Activated CD4-positive, CD25-positive, alpha-beta regulatory T cell treated with anti-CD3 and anti-CD28 coated beads, Interleukin-2, amount 50 U/mL, for 16 hours (primary cell): ENCODE data around the gene MYCN.

Experiments
- DNase-seq: peaks from one replicate; pipeline ENCODE4 v3.0.0-alpha.2; 2020; ENCODE audit warnings: low read depth, low spot score

MYCN gene

DNA sequence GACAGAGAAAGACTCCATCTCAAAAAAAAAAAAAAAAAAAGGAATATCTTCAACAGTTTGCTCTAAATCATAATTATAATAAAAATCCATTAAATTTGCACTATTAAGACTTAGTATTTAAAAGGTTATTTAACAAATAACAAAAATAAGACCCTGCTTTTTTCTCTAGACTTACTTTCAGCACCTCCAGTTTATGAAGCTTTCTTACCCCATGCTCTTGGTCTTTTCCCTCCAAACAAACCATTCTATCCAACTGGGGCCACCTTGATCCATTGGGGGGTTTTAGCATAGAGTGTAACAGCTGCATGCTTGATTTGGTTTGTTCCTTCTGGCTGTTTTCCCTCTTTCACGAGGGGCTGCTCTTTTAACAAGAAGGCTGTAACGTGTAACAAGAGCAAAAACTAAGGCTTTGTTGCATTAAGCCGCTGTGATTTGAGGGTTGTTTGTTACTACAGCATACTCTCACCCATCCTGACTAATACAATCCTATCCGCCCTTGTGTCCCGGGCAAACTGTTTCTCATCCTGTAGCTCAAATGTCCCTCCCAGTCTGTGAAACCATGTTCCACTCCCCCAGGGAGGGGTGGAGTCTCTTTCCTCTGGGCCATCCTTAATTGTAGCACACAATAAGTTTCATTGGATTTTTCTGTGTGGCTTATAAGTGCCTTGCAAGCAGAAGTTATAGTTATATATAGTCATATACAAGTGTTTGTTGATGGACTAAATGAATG, 9.6 kb upstream of the MYCN start:
- no peak for DNase-seq

DNA sequence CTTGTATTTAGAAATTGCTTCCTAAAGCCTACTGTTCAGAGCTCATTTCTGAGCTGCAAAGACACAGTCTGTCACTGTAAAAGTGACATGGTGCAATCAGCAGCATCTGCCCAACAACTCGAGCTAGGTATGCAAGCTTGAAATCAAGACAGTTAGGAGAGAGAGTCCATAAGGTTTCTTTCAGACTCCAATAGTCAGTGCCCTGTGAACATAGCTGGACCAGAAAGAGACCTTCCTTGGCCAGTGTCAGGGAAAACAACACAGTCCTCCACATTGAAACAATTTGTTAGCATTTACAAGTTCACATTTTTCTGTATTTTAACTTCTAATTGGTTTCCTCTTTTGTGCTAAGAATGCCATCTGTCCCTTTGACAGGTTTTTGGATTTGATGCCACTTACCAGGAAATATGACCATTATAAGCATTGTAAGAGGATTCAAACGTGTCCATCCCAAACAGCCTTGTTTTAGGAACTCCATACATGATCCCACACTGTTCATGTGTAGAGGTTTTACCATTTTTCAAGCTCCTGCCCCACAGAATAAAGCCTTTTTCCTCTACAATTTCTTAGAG, 8.9 kb upstream of the MYCN start:
- no peak for DNase-seq

DNA sequence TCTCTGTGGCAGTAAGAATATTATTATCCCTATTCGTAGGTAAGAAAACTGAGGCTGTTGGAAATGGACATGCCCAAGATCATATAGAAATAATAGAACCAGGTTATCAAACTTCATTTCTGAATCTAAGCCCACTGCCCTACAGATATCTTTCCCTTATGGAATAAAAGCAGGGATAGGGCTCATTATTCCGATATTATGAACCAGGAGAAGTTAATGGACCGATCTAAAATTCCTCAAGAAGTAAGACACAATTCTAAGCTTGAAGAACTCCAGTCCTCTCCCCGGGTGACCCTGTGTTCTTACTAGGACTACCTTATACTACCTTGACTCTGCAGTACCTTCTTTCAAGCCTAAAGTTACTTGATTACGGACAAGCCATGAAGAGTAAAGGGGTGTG, 8.4 kb upstream of the MYCN start:
- no peak for DNase-seq

DNA sequence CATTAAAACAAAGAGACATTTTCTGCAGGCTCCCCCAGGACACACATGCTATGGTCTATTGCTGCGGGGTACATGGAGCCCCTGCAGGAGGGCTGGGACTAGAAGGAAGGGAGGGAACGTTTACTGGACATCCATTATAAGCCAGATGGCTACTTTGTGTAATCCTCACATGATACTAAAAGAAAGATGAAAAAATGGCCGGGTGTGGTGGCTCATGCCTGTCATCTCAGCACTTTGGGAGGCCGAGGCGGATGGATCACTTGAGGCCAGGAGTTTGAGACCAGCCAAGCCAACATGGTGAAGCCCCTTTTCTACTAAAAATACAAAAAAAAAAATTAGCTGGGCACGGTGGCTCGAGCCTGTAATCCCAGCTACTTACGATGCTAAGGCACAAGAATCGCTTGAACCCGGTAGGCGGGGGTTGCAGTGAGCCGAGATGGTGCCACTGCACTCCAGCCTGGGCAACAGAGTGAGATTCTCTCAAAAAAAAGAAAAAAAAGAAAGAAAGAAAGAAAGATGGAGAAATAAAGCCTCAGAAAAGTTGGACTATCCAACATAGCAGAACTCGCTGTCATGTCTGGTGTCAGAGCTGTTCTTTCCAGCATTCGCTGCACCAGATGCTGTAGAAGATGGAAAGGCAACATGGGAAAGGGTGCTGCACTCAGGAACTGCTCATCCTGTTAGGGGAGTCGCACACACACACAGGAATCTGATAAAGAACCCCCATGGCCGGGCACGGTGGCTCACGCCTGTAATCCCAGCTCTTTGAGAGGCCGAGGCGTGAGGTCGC, 7.8 kb upstream of the MYCN start:
- DNase-seq, result no peak

DNA sequence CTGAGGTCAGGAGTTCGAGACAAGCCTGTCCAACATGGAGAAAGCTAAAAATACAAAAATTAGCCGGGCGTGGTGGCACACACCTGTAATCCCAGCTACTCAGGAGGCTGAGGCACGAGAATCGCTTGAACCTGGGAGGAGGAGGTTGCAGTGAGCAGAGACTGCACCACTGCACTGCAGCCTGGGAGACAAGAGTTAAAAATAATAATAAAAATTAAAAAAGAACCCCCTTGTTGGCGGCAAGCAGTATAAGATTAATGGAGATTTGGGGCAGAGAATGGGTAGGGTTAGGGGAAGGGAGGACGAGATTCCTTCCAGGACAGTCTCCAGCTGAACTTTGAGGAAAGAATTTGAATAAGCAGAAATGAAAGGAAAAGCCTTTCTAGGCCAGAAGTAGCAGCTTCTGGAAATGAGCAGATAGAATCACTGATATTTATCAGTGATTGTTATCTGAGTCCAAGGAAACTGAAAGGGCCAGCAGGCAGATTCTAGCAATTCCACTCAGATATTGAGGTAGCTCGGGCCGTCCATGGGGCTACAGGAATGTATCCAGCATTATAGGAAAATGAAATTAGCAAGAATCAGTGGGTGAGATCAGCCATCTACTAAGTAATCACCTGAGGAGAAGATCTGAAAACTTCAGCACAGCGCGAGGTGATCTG, 7.0 kb upstream of the MYCN start:
- no peak for DNase-seq

DNA sequence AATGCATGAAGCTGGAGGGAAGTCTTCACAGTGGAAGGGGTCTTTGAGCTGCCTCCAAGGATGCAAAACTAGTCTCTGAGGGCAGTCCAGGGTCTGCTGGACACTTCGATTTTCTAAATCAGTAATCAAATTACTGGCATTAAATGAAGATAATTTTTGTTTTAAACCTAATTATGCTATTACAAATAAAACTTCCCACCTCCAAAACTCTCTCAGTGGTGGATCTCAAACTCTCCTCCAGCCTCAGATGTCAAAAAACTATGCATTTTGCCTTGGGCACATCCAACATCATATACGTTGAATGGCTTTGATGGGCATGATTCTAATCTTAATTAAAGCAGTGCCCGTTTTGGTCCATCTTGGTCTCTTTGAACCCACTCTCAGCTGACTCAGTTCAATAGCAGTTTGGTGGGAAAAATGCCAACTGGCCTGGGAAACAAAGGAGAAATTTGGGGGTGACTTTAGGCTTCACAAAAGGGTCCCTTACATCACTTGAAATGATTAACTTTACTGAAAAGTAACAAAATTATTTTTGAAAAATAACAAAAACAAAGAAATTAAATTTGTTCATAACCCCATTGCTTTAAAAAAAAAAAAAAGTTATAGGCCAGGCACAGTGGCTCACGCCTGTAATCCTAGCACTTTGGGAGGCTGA, 5.9 kb upstream of the MYCN start:
- DNase-seq, result no peak

DNA sequence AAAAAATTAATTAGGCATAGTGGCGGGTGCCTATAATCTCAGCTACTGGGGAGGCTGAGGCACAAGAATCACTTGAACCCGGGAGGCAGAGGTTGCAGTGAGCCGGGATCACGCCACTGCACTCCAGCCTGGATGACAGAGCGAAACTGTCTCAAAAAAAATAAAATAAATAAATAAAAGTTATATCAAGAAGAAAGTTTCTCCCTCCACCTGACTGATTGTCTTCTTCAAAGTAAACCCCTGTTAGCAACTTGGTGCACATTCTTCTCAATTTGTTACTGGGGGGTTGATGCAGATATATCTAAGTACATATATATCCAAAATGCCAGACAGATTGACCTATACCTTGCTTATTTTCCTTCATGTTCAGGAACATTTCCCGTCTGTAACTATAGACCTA, 5.2 kb upstream of the MYCN start:
- no peak for DNase-seq

DNA sequence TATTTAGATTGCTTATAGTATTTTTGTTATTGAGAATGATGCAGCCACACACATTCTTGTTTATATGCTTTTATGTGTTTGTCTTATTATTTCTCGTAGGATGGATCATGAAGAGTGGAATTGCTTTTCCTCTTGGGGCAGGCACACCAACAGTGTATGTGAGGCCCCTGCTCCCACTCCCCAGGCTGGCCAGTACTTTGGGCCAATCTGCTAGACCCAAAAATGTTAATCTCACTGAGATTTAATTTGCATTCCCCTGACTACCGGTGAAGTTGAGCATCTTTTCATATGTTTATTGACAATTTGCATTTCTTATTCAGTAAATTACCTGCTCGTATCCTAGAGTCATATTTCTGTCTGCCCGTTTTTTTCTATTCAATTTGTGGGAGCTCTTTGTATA, 4.7 kb upstream of the MYCN start:
- DNase-seq, result no peak

DNA sequence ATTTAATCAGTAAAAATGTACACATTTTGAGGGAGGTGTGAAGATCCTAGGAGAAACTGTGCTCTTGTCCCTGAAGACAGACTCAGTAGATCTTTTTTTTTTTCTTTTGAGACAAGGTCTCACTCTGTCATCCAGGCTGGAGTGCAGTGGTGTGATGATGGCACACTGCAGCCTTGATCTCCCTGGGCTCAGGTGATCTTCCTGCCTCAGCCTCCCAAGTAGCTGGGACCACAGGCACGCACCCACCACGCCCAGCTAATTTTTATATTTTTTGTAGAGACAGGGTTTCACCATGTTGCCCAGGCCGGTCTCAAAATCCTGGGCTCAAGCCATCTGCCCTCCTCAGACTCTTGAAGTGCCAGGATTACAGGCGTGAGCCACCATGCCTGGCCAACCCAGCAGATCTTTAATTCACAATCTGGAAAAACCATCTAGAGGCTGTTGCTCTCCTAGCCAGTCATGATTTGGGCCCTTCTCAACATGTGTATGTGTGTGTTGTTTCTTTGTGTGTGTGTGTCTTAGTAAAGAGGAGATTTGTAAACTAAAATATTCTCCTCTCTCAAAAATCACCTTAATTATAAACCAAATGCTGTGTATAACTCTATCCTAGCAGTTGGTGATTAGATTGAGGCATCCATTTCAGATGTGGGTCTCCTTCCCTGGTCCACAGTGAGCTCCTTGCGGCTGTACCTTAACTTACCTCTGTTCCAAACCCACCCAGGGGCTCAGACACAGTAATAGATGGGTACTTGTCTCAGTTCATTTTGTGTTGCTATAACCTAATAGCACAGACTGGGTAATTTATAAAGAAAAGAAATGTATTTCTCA, 3.9 kb upstream of the MYCN start:
- no peak for DNase-seq

DNA sequence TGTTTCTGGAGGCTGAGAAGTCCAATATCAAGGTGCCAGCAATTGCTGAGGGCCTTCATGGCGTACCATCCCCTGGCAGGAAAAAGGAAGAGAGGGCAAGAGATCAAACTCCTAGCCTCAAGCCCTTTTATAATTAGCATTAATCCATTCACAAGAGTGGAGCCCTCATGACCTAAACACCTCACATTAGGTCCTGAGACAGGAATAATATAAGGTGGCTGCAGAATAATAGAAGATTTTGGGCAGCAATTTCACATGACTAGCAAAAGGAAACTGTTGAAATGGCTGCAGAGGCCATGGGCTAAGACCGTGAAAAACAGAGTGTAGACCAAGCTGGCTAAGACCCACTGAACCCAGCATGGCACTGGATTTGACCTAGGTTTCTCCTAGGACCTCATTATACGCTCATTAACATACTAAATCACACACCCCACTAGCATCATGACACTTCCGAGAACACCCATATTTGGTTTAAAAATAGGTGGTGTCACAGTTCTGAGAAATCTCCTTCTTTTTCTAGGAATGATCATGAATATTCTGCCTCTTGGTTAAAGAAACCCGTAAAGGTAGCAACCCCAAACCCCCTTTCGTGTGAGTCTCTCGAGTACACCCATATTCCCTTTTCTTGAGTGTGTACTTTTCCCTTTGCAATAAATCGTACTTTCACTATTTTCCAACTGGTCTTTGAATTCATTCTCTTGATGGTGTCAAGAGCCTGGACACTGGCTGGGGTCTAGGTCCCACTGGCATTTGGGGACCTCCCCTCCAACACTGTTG, 3.1 kb upstream of the MYCN start:
- DNase-seq, result no peak

DNA sequence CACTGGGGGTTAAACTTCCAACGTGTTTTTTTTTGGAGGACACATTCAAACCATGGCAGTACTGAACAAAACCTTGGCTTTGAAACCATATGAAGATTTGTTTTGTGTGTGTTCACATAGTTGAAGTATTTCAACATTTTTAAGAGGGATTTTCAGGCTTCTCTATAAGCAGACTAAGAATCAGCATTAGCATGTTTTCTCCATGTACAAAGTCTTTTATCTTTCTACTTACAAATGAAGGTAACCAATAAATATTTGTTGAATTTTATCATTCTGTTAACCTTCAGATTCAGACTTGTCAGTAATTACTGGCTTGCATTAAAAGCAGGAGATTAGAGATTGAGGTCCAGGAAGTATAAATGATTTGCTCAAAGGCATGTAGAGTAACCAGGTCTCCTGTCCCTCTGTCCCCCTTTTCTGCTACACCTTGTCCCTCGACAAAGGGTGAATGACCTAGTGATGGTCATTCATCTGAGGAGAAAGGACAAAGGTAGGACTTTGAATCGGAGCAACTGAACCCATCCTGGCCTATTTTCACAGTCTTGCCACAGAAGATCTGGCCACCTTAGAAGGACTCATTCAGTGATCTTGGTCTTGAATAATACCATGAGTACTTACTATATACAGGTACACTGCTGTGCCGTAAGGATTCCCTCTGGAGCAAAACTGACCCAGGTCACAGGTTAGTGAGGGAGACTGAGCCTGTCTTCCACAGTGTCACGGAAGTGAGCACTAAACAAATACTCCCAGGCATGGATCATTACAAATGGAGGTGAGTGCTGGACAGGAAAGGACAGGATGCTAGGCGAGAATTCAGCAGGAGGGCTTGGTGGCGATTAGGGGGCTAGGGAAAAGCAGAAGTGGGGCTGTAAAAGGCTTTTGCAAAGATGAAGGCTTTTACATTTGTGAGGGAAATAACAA, 2.2 kb upstream of the MYCN start:
- no peak for DNase-seq

DNA sequence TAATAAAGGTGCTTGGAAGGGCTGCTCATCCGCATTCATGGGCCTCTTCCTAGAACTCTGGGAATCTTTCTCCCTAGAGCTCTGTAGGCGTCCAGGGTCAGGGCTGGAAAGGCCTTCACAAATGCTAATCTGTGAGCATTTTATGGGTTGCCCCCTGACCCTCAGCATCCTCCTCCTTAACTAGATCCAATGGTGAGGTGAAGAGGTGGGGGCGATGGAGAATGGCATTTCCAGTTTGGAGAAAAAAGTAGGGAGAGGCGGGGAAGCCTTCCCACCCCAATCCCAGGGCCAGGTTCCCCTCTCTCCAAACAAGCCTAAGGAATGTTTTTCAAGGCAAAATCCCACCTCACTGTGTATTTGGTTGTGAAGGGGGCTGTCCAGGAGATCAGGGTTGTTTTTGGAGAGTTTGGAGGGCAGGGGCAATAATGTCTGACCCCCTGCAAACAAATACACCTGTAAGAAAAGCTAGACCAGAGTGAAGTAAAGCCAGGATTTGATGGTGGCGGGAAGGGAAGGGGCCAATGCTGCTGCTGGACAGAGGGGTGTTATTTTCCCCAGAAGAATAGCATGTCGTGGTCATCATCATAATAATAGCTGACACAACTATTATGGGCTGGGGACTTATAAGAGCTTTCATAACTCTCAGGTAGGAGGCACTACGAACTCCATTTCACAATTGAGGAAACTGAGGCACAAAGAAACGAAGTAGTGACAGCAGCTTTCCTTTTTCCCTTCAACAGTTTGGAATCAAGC, 1.4 kb upstream of the MYCN start:
- no peak for DNase-seq

DNA sequence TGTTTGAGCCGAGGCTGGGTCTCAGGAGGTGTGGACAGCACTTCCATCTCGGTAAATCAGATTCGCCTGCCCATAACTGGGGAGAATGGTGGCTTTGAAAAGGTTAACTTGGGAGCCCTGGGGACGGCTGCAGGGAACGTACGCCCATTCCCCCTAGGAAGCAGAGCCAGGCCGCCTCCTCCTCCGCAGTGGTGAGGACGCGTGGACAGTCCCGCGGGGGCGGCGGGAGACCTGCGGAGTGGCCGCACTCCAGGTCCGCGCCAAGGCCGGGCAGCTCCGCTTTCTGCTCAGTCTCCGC, 845 bp upstream of the MYCN start:
- DNase-seq, result no peak

DNA sequence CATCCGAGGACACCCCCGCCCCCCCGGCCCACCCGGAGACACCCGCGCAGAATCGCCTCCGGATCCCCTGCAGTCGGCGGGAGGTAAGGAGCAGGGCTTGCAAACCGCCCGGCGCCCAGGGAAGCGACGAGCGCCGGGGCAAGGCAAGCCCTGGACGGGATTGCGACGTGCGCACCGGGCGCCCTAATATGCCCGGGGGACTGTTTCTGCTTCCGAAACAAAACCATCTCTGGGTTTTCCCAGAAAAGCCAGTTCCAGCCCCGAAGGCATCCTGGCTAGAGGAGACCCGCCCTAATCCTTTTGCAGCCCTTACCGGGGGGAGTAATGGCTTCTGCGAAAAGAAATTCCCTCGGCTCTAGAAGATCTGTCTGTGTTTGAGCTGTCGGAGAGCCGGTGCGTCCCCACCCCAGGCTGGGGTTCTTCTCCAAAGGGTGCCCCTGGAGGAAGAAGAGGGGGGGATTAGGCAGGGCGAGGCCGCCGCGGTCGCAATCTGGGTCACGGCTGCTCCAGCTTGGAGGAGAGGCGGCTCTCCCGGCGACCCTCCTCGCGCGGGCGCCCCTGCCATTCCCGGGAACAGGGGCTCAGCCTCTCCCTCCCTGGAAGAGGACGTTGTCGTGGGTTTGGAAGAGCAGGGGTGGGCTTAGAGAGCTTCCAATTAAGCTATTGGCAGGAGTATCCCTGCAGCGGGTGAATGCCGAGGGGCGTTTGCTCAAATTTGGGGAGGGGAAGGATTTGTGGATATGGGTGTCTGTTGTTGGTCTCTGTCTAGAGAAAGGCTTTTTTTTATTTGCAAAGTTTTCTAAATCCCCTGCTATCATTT, 521 bp downstream of the MYCN start:
- no peak for DNase-seq

DNA sequence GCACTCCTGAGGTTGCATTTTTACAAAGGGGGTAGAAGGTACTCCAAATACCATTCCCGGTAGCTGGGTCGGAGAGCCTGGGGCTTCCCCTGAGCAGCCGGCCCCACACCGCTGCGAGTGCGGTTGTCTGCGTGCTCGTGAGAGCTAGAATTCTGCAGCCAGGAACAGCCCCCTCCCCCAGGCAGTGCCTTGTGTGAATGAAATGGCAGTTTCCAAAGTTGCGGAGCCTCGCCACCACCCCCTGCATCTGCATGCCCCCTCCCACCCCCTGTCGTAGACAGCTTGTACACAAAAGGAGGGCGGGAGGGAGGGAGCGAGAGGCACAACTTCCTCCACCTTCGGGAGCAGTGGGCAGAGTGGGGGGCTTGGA, 1.1 kb downstream of the MYCN start:
- DNase-seq, result no peak

DNA sequence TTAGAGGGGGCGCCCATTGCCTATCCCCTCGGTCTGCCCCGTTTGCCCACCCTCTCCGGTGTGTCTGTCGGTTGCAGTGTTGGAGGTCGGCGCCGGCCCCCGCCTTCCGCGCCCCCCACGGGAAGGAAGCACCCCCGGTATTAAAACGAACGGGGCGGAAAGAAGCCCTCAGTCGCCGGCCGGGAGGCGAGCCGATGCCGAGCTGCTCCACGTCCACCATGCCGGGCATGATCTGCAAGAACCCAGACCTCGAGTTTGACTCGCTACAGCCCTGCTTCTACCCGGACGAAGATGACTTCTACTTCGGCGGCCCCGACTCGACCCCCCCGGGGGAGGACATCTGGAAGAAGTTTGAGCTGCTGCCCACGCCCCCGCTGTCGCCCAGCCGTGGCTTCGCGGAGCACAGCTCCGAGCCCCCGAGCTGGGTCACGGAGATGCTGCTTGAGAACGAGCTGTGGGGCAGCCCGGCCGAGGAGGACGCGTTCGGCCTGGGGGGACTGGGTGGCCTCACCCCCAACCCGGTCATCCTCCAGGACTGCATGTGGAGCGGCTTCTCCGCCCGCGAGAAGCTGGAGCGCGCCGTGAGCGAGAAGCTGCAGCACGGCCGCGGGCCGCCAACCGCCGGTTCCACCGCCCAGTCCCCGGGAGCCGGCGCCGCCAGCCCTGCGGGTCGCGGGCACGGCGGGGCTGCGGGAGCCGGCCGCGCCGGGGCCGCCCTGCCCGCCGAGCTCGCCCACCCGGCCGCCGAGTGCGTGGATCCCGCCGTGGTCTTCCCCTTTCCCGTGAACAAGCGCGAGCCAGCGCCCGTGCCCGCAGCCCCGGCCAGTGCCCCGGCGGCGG, 1.7 kb downstream of the MYCN start:
- no peak for DNase-seq
